H1 (cell line): ENCODE measurements around the gene KRT14. TPM values are rescaled to one million over a fixed set of nuclear protein-coding genes. Genes with fewer than 3 reads are reported as not detected.
"Not testable (repeated sequence)": the region's sequence is repeated elsewhere in the genome, so short reads cannot be mapped to it uniquely, and the experiment has no call there.

Source experiments
- CTCF ChIA-PET: fragments of 300-600 bp; sonication (Branson Sonifier 250); formaldehyde crosslinking; loops from one replicate; lab custom pipeline; 2021; ENCODE audit not compliant: partially characterized antibody; lab: Charles Lee
- POLR2A ChIA-PET: fragments of 300-600 bp; sonication (Branson Sonifier 250); formaldehyde crosslinking; loops from one replicate; lab custom pipeline; 2021; ENCODE audit warnings: inconsistent platforms; ENCODE audit not compliant: partially characterized antibody; lab: Charles Lee
- DNase-seq, 2 experiments: peaks; one replicate each; pipeline versions ENCODE4 v3.0.0 to v3.0.0-alpha.2; 2010 to 2022; ENCODE audit warnings: low spot score in 2 of 2, low read depth in 1 of 2, mixed read lengths in 1 of 2
- FAIRE-seq: peaks from 2 replicates; lab custom pipeline; 2011; peaks lifted over from hg19 to GRCh38; lab: Jason Lieb, UNC
- H2AFZ ChIP-seq: 2 replicates; pipeline ENCODE4 v1.8.1; 2012; ENCODE audit warnings: low read length, inconsistent platforms
- H2AK5ac ChIP-seq: 2 replicates; pipeline ENCODE4 v1.6.1; 2013; ENCODE audit warnings: low read depth, low read length
- H2BK120ac ChIP-seq: replicated peaks from 2 replicates; pipeline ENCODE3; 2013; ENCODE audit warnings: low read depth, low read length, inconsistent platforms
- H2BK12ac ChIP-seq: 2 replicates; pipeline ENCODE4 v1.6.1; 2013; ENCODE audit warnings: low read depth, low read length
- H2BK15ac ChIP-seq: 2 replicates; pipeline ENCODE4 v1.6.1; 2013; ENCODE audit warnings: low read length
- H2BK20ac ChIP-seq: 2 replicates; pipeline ENCODE4 v1.6.1; 2013; ENCODE audit warnings: low read length
- H2BK5ac ChIP-seq: 2 replicates; pipeline ENCODE4 v1.6.1; 2013; ENCODE audit warnings: low read depth, low read length
- H3K14ac ChIP-seq: 2 replicates; pipeline ENCODE4 v1.6.1; 2013; ENCODE audit warnings: inconsistent platforms; ENCODE audit not compliant: insufficient read length
- H3K18ac ChIP-seq: 2 replicates; pipeline ENCODE4 v1.6.1; 2013; ENCODE audit warnings: low read length; ENCODE audit errors: extremely low read depth
- H3K23ac ChIP-seq: 2 replicates; pipeline ENCODE4 v1.6.1; 2013; ENCODE audit warnings: inconsistent platforms; ENCODE audit not compliant: insufficient read length
- H3K23me2 ChIP-seq: 2 replicates; pipeline ENCODE4 v1.6.1; 2013; ENCODE audit warnings: low read depth, low read length
- H3K27ac ChIP-seq: 2 replicates; pipeline ENCODE4 v1.6.1; 2011; ENCODE audit warnings: low read depth, low read length, inconsistent platforms
- H3K27me3 ChIP-seq, 4 experiments: replicated peaks in 1 of 4; 1 replicate in 1 of 4; 2 replicates in 3 of 4; pipeline versions ENCODE4 v1.6.1 to v1.8.1; 2011 to 2013; ENCODE audit warnings: low read length in 3 of 4, mild to moderate bottlenecking in 3 of 4, inconsistent platforms in 2 of 4, mixed read lengths in 2 of 4, moderate library complexity in 1 of 4; ENCODE audit not compliant: control insufficient read depth in 3 of 4, insufficient read depth in 3 of 4; ENCODE audit errors: extremely low read depth in 1 of 4
- H3K36me3 ChIP-seq, 4 experiments: 2 replicates each; pipeline versions ENCODE4 v1.6.1 to v1.8.1; 2011 to 2013; ENCODE audit warnings: mild to moderate bottlenecking in 4 of 4, low read length in 3 of 4, moderate library complexity in 2 of 4, control low read depth in 1 of 4, inconsistent platforms in 1 of 4; ENCODE audit not compliant: insufficient read depth in 4 of 4, control insufficient read depth in 2 of 4
- H3K4ac ChIP-seq: replicated peaks from 2 replicates; pipeline ENCODE3; 2013; ENCODE audit warnings: low read length, low read depth, mixed read lengths, inconsistent platforms; ENCODE audit not compliant: insufficient read length
- H3K4me1 ChIP-seq, 4 experiments: replicated peaks in 1 of 4; 1 replicate in 1 of 4; 2 replicates in 3 of 4; pipeline versions ENCODE4 v1.6.1 to v1.8.1; 2011 to 2013; ENCODE audit warnings: low read length in 3 of 4, inconsistent platforms in 2 of 4, mixed read lengths in 1 of 4; ENCODE audit not compliant: insufficient read depth in 4 of 4, control insufficient read depth in 3 of 4
- H3K4me2 ChIP-seq, 2 experiments: 2 replicates each; pipeline versions ENCODE4 v1.6.1 to v1.8.1; 2011 to 2013; ENCODE audit warnings: low read depth in 2 of 2, low read length in 2 of 2, control low read depth in 1 of 2, inconsistent platforms in 1 of 2, mild to moderate bottlenecking in 1 of 2; ENCODE audit not compliant: insufficient read depth in 1 of 2
- H3K4me3 ChIP-seq, 4 experiments: fragments of 200-600, 300-600 bp in 1 of 4; sonication (generic), shearing (Covaris generic), sonication (Bioruptor Twin) in 1 of 4; 2 replicates each; pipeline versions ENCODE4 v1.5.1 to v1.8.1; 2011 to 2016; ENCODE audit warnings: low read length in 4 of 4, low read depth in 3 of 4, control low read depth in 2 of 4, inconsistent platforms in 2 of 4, mild to moderate bottlenecking in 2 of 4, mixed read lengths in 1 of 4, moderate library complexity in 1 of 4; ENCODE audit not compliant: insufficient read depth in 2 of 4; ENCODE audit errors: extremely low read depth in 1 of 4
- H3K56ac ChIP-seq: replicated peaks from 2 replicates; pipeline ENCODE3; 2013; ENCODE audit warnings: low read depth, mild to moderate bottlenecking, mixed read lengths, low read length, inconsistent platforms; ENCODE audit not compliant: insufficient read length
- H3K79me1 ChIP-seq: 2 replicates; pipeline ENCODE4 v1.6.1; 2013; ENCODE audit warnings: low read depth, low read length, control low read depth
- H3K79me2 ChIP-seq, 2 experiments: 2 replicates each; pipeline versions ENCODE4 v1.6.1 to v1.8.1; 2012 to 2013; ENCODE audit warnings: low read length in 2 of 2, mild to moderate bottlenecking in 2 of 2, inconsistent platforms in 1 of 2; ENCODE audit not compliant: insufficient read depth in 2 of 2, control insufficient read depth in 1 of 2
- H3K9ac ChIP-seq, 4 experiments: replicated peaks in 1 of 4; 1 replicate in 1 of 4; 2 replicates in 3 of 4; pipeline versions ENCODE4 v1.6.1 to v1.8.1; 2011 to 2013; ENCODE audit warnings: low read depth in 3 of 4, low read length in 3 of 4, control low read depth in 2 of 4, mild to moderate bottlenecking in 2 of 4, moderate library complexity in 2 of 4, inconsistent platforms in 1 of 4; ENCODE audit errors: extremely low read depth in 1 of 4
- H3K9me3 ChIP-seq, 2 experiments: 2 replicates each; pipeline versions ENCODE4 v1.6.1 to v1.8.1; 2012 to 2013; ENCODE audit warnings: mild to moderate bottlenecking in 2 of 2, moderate library complexity in 2 of 2, control low read depth in 1 of 2, inconsistent platforms in 1 of 2, low read depth in 1 of 2, low read length in 1 of 2, mixed read lengths in 1 of 2; ENCODE audit not compliant: insufficient read depth in 2 of 2
- H4K20me1 ChIP-seq, 2 experiments: replicated peaks in 1 of 2; 2 replicates each; pipeline versions ENCODE3 to v1.8.1; 2011 to 2013; ENCODE audit warnings: inconsistent platforms in 2 of 2, low read length in 2 of 2, mild to moderate bottlenecking in 1 of 2; ENCODE audit not compliant: insufficient read depth in 2 of 2, control insufficient read depth in 1 of 2
- H4K5ac ChIP-seq: 2 replicates; pipeline ENCODE4 v1.6.1; 2013; ENCODE audit warnings: low read length, low read depth, mixed read lengths, inconsistent platforms; ENCODE audit not compliant: insufficient read length
- H4K8ac ChIP-seq: 2 replicates; pipeline ENCODE4 v1.8.0; 2013; ENCODE audit warnings: mild to moderate bottlenecking, moderate library complexity, low read length, inconsistent platforms; ENCODE audit not compliant: insufficient read depth; ENCODE audit errors: extremely low read depth
- H4K91ac ChIP-seq: replicated peaks from 2 replicates; pipeline ENCODE3; 2013; ENCODE audit warnings: low read length, mixed read lengths, inconsistent platforms; ENCODE audit not compliant: insufficient read length
- WGBS, 2 experiments: shearing (Covaris generic) in 1 of 2; methylation state at CpG; one replicate each; pipeline versions ENCODE4 v1.1.6 to v1.1.7; 2013 to 2015; ENCODE audit warnings: low lambda C conversion rate in 2 of 2, mixed read lengths in 2 of 2, inconsistent platforms in 1 of 2, low coverage in 1 of 2, missing lambda C conversion rate in 1 of 2; ENCODE audit not compliant: insufficient replicate concordance in 2 of 2, insufficient coverage in 1 of 2, insufficient read length in 1 of 2; ENCODE audit errors: extremely low coverage in 1 of 2, missing lambda C conversion rate in 1 of 2; 5-methylcytosine and 5-hydroxymethylcytosine counted together
- polyA plus RNA-seq, 7 experiments: library from polyadenylated mRNA; depleted of rRNA in 3 of 7; stranded (reverse) in 5 of 7; unstranded in 2 of 7; fragments of >200 nt in 5 of 7; fragments of 200-250 nt in 2 of 7; gene quantifications; 1 replicate in 5 of 7; 2 replicates in 1 of 7; 4 replicates in 1 of 7; pipeline versions ENCODE4 v1.2.1 to v1.2.3, GENCODE V29; 2011 to 2013; ENCODE audit warnings: missing spikeins in 2 of 7, mixed read lengths in 2 of 7
- total RNA-seq: library from RNA; stranded (reverse); fragmentation: NEBNext Ultra II Directional; extraction: Animal tissue kit (Norgen Biotek cat#: 25700); gene quantifications from 2 replicates; pipeline ENCODE4 v1.2.1, GENCODE V29; 2021

The KRT14 gene
- total and polyA plus RNA-seq, 2 of the 8 experiments (the other 6 are each of a cell fraction or from before 2014, with no cell fraction given): 0.35 TPM; not detected in 1

DNA sequence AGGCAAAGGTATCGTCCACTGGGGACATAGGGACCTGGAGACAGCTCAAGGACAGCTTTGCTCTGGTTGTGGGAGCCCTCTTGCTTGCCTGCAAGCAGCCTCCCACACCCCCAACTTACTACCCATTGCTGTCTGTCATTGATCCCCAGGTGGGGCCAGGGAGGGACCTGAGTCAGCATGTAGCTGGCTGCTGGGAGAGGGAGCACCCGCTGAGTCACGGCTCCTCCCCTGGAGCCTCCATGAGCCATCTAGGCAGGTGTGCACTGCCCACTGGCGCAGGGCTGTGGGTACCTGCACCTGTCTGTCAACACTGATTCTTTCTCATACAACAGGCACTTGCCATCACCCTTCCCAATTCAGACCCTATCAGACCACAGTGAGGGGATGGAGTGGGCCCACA is 10.0 kb downstream of the KRT14 start:
- H3K79me1 ChIP-seq, FAIRE-seq, H2BK20ac ChIP-seq, H2AK5ac ChIP-seq, H3K4me2 ChIP-seq, H3K4me1 ChIP-seq, H4K91ac ChIP-seq, H3K56ac ChIP-seq, H3K27me3 ChIP-seq, H3K79me2 ChIP-seq, H3K4me3 ChIP-seq, H2BK120ac ChIP-seq, H3K27ac ChIP-seq, H2BK15ac ChIP-seq, H3K9me3 ChIP-seq, H3K23me2 ChIP-seq, H3K14ac ChIP-seq, H2BK5ac ChIP-seq, H4K5ac ChIP-seq, H3K9ac ChIP-seq, H4K20me1 ChIP-seq, POLR2A ChIA-PET, H3K18ac ChIP-seq, DNase-seq, H2BK12ac ChIP-seq, H2AFZ ChIP-seq, H4K8ac ChIP-seq, H3K23ac ChIP-seq, H3K4ac ChIP-seq, H3K36me3 ChIP-seq: not testable (repeated sequence)
- CTCF ChIA-PET: interaction anchor here (0.9 to 2.3 kb wide), 3 partner anchors 27 to 90 kb away, joined by 3 to 14 read pairs (median 8); no protein-coding TSS in a partner anchor
- whole genome bisulfite sequencing, 2 experiments: 94% methylated on average over 3 of the region's 4 CpGs; no CpG with 5 or more reads in 1 of the 2 experiments
